ENCODE measurements around the gene P3H1.

P3H1 gene

GRCh38 chr1:42750041-42750440 lies 16.8 kb downstream of the P3H1 start:
- DNase-seq (ENCODE audit: low read depth) = no peak
- no peak for TF ChIP-seq CTCF (conservative IDR thresholded peaks at IDR 0.05; ENCODE audit: low read depth, low read length)
- no peak overlapping the region for H3K4me3 ChIP-seq (ENCODE audit: low read length)

GRCh38 chr1:42748461-42749410 lies 18.1 kb downstream of the P3H1 start:
- H3K4me3 ChIP-seq (ENCODE audit: low read length) = no peak overlapping the region
- no peak for DNase-seq (ENCODE audit: low read depth)
- TF ChIP-seq CTCF (conservative IDR thresholded peaks at IDR 0.05; ENCODE audit: low read depth, low read length) = no peak

GRCh38 chr1:42748021-42748420 lies 18.8 kb downstream of the P3H1 start:
- no peak for DNase-seq (ENCODE audit: low read depth)
- no peak overlapping the region for H3K4me3 ChIP-seq (ENCODE audit: low read length)
- no peak for TF ChIP-seq CTCF (conservative IDR thresholded peaks at IDR 0.05; ENCODE audit: low read depth, low read length)

- peak; percentile 85 for TF ChIP-seq CTCF (conservative IDR thresholded peaks at IDR 0.05; ENCODE audit: low read depth, low read length)
- no peak for DNase-seq (ENCODE audit: low read depth)
- no peak overlapping the region for H3K4me3 ChIP-seq (ENCODE audit: low read length)
These were observed 19.7 kb downstream of the P3H1 start for GRCh38 chr1:42747125-42747524.

GRCh38 chr1:42746436-42747105 lies 20.3 kb downstream of the P3H1 start:
- DNase-seq (ENCODE audit: low read depth) = no peak
- TF ChIP-seq CTCF (conservative IDR thresholded peaks at IDR 0.05; ENCODE audit: low read depth, low read length) = no peak
- no peak overlapping the region for H3K4me3 ChIP-seq (ENCODE audit: low read length)

GRCh38 chr1:42745851-42746250 lies 21.0 kb downstream of the P3H1 start:
- peak; percentile 88 for DNase-seq (ENCODE audit: low read depth)
- TF ChIP-seq CTCF (conservative IDR thresholded peaks at IDR 0.05; ENCODE audit: low read depth, low read length) = no peak
- no peak overlapping the region for H3K4me3 ChIP-seq (ENCODE audit: low read length)

- no peak for DNase-seq (ENCODE audit: low read depth)
- no peak for TF ChIP-seq CTCF (conservative IDR thresholded peaks at IDR 0.05; ENCODE audit: low read depth, low read length)
- no peak overlapping the region for H3K4me3 ChIP-seq (ENCODE audit: low read length)
These were observed 22.7 kb downstream of the P3H1 start for GRCh38 chr1:42744148-42744413.

Measured in retinal pigment epithelial cell (primary cell).